Measurements from ENCODE around the gene HDAC4. TPM values are rescaled to one million over a fixed set of nuclear protein-coding genes. Genes with fewer than 3 reads are reported as not detected.
A peak's percentile ranks its signal among the peaks of the same experiment; 100 is the strongest.

The HDAC4 gene
- total and polyA plus RNA-seq, 9 of the 15 experiments (the other 6 are each of a cell fraction or from before 2014, with no cell fraction given): 0.11 to 20.2 (median 4.0) TPM

DNA sequence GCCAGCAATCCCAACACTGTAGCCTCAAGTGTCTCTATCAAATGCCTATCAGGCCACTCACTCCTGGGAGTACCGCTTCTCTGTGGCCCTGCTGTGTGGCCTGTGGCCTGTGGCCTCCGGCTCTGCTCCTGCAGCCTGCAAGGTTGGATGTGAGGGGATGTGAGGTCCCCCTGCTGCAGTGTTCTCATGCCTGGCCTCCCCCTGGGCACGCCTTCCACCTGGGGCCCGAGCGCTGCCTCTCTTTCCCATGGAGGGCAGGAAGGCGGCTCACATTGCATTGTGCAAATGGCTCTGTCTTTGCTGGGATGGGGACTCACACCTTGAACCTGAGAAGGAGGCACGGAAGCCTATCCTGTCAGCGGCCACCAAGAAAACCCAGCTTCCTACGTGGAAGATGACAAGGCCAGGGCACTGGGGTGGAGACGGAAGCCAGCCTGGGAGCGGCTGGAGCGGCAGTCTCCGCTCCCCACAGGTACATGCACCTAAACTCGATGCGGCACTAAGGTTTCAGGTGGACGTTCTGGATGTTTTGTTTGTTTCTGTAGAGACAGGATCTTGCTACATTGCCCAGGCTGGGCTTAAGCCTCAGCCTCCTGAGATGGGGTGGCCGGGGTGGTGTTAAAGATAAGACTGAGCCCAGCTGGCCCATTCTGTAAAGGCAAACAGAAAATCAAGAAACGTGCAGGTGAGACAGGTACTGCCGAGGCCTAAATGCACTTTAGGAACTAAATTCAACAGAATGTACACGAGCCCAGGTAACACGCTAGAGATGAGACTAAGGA, 140.1 kb downstream of the HDAC4 start:
- intact Hi-C loops (cut with micrococcal nuclease): loop anchor here (10.0 kb wide), 1 partner anchor 226 kb away; no protein-coding TSS in a partner anchor
- 94% methylated on average over 14 of the region's 21 CpGs for WGBS (ENCODE audit: insufficient coverage, low coverage, missing lambda C conversion rate)
- Histone ChIP-seq H3K4me3 (no peak overlapping the region), H3K4me2 (ENCODE audit: insufficient read depth, low read length) (no peak overlapping the region), H3K9me3 (replicated peaks; ENCODE audit: control insufficient read depth, insufficient read depth, low read depth, low read length) (no peaks in the 10 kb centered on the region), H3K4me1 (replicated peaks in 1 of 2; ENCODE audit: control insufficient read depth in 2 of 2, insufficient read depth in 2 of 2, low read length in 2 of 2) (peaks cover 34 to 40% of the 10 kb centered on the region in 2 experiments), H3K9me1 (ENCODE audit: control insufficient read depth, insufficient read depth, low read length) (no peaks in the 10 kb centered on the region), H4K20me1 (replicated peaks; ENCODE audit: control insufficient read depth, insufficient read depth, low read length) (peaks cover 13% of the 10 kb centered on the region; the same call in 1 of the 2 replicates), H3K36me3 (ENCODE audit: control insufficient read depth, insufficient read depth, low read length) (no peaks in the 10 kb centered on the region; the same call in 2 of the 3 replicates), H3K27ac (ENCODE audit: extremely low read depth, low read depth, low read length) (no peak overlapping the region), H3K79me2 (ENCODE audit: control insufficient read depth, insufficient read depth, low read length) (peaks cover 57% of the 10 kb centered on the region), H2AFZ (ENCODE audit: low read depth, low read length) (no peak overlapping the region), H3K9ac (ENCODE audit: insufficient read depth in 1 of 2, low read depth in 2 of 2, low read length in 2 of 2) (no peak overlapping the region; a peak in 1 of 4 replicates), H3K27me3 (ENCODE audit: control insufficient read depth in 2 of 2, insufficient read depth in 2 of 2, low read length in 2 of 2) (no peaks in the 10 kb centered on the region)
- no peak for FAIRE-seq
- TF ChIP-seq ZFP91 (CRISPR knock-in tag; IDR thresholded peaks at IDR 0.05) (no peak), NONO (IDR thresholded peaks at IDR 0.05; ENCODE audit: low read depth in 2 of 2, low read length in 1 of 2) (no peak), ZNF121 (CRISPR knock-in tag; conservative IDR thresholded peaks at IDR 0.05) (peak; percentile 54; the same call in 1 of the 2 replicates)
- BruUV-seq (replicated peaks): no TSS peak
- ATAC-seq: no peak
- POLR2A ChIA-PET: no interaction called here
- in situ Hi-C loops (cut with MboI): no loop called here
- no peak for DNase-seq (ENCODE audit: extremely low read depth in 1 of 4, low spot score in 3 of 4)
- CTCF ChIA-PET (ENCODE audit: low intra/inter-chr PET ratio): no interaction called here
